Brain microvascular endothelial cell (primary cell): ENCODE results near the gene PLVAP.

Experiments
- DNase-seq: peaks from one replicate; pipeline ENCODE4 v3.0.0-alpha.2; 2020
- H3K27ac ChIP-seq: fragments of 250-450 bp; sonication (Bioruptor Pico); 2 replicates; pipeline ENCODE4 v1.5.1; 2020; ENCODE audit warnings: mild to moderate bottlenecking, moderate library complexity
- H3K27me3 ChIP-seq: fragments of 250-450 bp; sonication (Bioruptor Pico); replicated peaks from 2 replicates; pipeline ENCODE4 v1.5.1; 2020; ENCODE audit warnings: mild to moderate bottlenecking
- H3K36me3 ChIP-seq: fragments of 250-450 bp; sonication (Bioruptor Pico); replicated peaks from 2 replicates; pipeline ENCODE4 v1.5.1; 2020; ENCODE audit warnings: mild to moderate bottlenecking
- H3K4me3 ChIP-seq: 2 replicates; pipeline ENCODE4 v1.5.1; 2011; ENCODE audit warnings: low read depth, mild to moderate bottlenecking, control low read depth, low read length, moderate library complexity
- in situ Hi-C: cut with HindIII; loops from 2 replicates; pipeline ENCODE4 v1.10.0; 2017; ENCODE audit warnings: low sequenced_read_pairs, low pct_ligation_motif_present
- TF ChIP-seq, protein P1 (sequence below): IDR thresholded peaks from 2 replicates; pipeline ENCODE4 v1.5.1; 2011; ENCODE audit warnings: low read depth, mild to moderate bottlenecking, moderate library complexity, low read length, control low read depth, inconsistent platforms; ENCODE audit errors: missing control alignments

The PLVAP gene, protein sequence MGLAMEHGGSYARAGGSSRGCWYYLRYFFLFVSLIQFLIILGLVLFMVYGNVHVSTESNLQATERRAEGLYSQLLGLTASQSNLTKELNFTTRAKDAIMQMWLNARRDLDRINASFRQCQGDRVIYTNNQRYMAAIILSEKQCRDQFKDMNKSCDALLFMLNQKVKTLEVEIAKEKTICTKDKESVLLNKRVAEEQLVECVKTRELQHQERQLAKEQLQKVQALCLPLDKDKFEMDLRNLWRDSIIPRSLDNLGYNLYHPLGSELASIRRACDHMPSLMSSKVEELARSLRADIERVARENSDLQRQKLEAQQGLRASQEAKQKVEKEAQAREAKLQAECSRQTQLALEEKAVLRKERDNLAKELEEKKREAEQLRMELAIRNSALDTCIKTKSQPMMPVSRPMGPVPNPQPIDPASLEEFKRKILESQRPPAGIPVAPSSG

DNA sequence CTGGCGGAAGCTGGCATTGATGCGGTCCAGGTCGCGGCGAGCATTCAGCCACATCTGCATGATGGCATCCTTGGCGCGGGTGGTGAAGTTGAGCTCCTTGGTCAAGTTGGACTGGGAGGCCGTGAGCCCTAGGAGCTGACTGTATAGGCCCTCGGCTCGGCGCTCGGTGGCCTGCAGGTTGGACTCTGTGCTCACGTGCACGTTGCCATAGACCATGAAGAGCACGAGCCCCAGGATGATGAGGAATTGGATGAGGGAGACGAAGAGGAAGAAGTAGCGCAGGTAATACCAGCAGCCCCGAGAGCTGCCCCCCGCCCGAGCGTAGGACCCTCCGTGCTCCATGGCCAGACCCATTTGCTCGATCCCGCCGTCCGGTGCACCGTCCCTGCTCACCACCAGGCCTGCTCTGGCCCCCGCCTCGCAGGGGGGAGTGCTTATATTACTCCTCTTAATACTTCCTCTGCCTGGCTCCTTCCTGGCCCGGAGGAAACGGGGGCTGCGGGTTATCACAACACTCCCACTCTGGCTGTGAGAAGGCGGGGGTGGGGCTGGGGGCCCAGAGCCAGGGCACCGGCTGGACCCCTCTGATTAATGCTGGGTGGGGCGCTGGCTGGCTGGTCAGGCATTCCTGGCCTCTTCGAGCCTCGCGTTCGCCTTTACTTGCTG is at the start of gene PLVAP:
PLVAP (minus strand) TSS at position 408 of the 666 bp plus-strand sequence; CDS start at position 354, 54 bp downstream.
- H3K27ac ChIP-seq, result no peak within 1 kb of the TSS
- no peak for DNase-seq
- no peak within 1 kb of the TSS for H3K4me3 ChIP-seq
- H3K27me3 ChIP-seq, result no peaks in the 10 kb centered on the region
- TF ChIP-seq, protein P1, sequence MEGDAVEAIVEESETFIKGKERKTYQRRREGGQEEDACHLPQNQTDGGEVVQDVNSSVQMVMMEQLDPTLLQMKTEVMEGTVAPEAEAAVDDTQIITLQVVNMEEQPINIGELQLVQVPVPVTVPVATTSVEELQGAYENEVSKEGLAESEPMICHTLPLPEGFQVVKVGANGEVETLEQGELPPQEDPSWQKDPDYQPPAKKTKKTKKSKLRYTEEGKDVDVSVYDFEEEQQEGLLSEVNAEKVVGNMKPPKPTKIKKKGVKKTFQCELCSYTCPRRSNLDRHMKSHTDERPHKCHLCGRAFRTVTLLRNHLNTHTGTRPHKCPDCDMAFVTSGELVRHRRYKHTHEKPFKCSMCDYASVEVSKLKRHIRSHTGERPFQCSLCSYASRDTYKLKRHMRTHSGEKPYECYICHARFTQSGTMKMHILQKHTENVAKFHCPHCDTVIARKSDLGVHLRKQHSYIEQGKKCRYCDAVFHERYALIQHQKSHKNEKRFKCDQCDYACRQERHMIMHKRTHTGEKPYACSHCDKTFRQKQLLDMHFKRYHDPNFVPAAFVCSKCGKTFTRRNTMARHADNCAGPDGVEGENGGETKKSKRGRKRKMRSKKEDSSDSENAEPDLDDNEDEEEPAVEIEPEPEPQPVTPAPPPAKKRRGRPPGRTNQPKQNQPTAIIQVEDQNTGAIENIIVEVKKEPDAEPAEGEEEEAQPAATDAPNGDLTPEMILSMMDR, result peak; percentile 2
- in situ Hi-C loops, result no loop called here
- H3K36me3 ChIP-seq, result no peaks in the 10 kb centered on the region

DNA sequence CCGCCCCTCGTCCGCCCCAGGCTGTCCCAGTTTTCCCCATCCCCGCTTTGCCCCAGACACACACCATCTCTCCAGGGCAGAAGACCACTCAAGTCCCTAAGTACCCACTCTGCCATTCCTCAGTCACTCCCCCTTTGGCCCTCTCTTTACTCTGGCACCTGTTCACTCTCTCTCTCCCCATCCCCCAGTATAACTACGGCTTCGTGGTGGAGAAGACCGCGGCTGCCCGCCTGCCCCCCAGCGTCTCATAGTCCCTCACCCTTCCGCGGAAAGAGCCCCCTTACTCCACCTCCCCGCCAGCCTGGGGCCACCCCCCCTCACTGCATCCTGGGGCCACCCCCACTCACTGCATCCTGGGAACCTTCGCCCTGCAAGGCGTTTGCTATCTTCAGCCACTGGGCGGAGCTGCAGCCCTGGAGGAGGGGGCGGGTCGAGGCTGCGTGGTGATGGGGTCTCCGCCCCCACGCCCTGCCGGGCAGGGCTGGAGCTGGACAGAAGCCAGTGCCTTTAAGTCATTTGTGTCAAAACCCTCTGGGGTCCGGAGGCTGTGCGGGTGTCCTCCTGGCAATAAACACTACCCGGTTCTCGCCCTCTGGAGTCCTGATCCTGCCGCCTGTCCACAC is 47.7 kb upstream of the PLVAP start:
- in situ Hi-C loops, result no loop called here
- Histone ChIP-seq H3K27ac (no peak overlapping the region), H3K36me3 (no peaks in the 10 kb centered on the region), H3K27me3 (no peaks in the 10 kb centered on the region), H3K4me3 (no peak overlapping the region)
- DNase-seq, result peak; percentile 24
- TF ChIP-seq, protein P1, result peak; percentile 76

DNA sequence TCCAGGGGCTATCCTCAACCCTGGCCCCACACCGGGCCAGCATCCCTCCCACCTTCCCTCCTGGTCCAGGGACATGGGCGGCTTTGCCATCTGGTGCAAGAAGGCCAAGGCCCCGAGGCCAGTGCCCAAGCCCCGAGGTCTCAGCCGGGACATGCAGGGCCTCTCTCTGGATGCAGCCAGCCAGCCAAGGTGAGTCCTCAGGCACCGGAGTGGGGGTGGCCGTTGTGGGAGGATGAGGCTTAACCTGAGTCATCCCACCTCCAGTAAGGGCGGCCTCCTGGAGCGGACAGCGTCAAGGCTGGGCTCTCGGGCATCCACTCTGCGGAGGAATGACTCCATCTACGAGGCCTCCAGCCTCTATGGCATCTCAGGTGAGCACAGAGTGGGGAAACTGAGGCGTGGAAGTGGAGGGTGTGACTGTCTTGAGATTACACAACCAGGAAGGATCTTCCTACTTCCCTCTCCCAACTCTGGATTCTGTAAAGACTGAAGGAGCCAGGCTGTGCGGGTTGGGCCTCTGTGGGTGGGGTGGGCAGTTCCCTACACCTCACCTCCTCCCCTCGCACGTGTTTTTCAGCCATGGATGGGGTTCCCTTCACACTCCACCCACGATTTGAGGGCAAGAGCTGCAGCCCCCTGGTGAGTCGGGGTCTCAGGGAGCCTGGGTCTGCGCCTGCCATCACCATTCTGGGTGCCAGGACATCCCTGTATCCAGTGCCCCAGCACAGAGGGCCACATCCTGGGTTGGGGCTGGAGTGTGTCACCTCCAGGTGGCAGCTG is 46.5 kb upstream of the PLVAP start:
- no peaks in the 10 kb centered on the region for H3K36me3 ChIP-seq
- no peak for DNase-seq
- no peaks in the 10 kb centered on the region for H3K27me3 ChIP-seq
- in situ Hi-C loops, result no loop called here
- no peak overlapping the region for H3K27ac ChIP-seq
- TF ChIP-seq, protein P1, result no peak
- no peak overlapping the region for H3K4me3 ChIP-seq

DNA sequence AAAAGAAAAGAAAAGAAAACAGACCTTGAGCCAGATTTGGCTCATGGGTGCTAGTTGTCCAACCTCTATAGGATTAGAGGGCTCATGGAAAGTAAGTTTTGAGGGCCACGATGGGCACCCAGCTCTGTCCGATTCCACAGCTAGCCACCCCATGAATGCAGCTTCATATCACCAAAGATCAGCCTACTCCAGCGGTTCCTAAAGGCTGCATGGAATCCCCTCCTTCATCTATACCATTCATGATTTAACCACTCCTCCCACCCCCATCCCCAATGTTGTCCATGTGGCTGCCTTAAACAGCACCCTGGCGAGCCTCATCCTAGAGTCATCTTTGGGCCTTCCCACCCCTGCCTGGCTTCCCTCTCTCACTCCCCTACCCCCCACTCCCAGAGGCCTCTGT is 44.8 kb upstream of the PLVAP start:
- no peaks in the 10 kb centered on the region for H3K27me3 ChIP-seq
- TF ChIP-seq, protein P1, result no peak
- no peak overlapping the region for H3K27ac ChIP-seq
- in situ Hi-C loops, result no loop called here
- no peak for DNase-seq
- no peaks in the 10 kb centered on the region for H3K36me3 ChIP-seq
- H3K4me3 ChIP-seq, result no peak overlapping the region

DNA sequence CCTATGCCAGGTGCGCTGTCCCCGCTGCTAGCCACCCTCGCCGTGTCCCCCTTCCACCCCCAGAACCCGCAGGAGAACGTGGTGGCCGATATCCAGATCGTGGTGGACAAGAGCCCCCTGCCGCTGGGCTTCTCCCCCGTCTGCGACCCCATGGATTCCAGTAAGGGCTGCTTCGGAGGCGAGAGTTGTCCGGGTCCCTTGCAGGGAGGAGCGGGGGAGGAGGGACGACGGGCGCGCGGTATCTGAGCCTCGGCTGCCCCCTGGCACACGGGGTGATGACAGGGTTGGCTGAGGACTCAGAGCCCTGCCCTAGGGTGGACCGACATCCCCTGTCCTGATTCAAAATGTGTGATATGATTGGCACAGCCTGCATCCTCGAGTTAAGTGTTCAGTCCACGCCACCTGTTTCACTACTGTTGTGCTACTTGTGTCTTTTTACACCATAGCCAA is 43.4 kb upstream of the PLVAP start:
- Histone ChIP-seq H3K36me3 (no peaks in the 10 kb centered on the region), H3K4me3 (peak overlapping the region; percentile 77), H3K27me3 (no peaks in the 10 kb centered on the region), H3K27ac (no peak overlapping the region)
- in situ Hi-C loops, result no loop called here
- TF ChIP-seq, protein P1, result peak; percentile 19
- DNase-seq, result no peak
